ENCODE results near the gene RELB.

DNA sequence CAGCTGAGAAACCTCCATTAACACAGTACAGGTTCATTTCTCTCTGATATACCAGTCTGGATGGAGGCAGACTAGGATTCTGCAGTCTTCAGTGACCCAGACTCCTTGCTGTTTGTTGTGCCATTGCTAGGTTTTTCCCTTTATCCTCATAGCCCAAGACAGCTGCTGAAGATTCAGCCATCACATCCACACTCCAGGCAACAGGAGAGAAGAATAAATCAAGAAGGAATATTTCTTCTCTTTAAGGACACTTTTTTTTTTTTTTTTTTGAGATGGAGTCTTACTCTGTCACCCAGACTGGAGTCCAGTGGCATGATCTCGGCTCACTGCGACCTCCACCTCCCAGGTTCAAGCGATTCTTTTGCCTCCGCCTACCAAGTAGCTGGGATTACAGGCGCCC, 31.8 kb upstream of the RELB start:
- TF ChIP-seq, protein P1, sequence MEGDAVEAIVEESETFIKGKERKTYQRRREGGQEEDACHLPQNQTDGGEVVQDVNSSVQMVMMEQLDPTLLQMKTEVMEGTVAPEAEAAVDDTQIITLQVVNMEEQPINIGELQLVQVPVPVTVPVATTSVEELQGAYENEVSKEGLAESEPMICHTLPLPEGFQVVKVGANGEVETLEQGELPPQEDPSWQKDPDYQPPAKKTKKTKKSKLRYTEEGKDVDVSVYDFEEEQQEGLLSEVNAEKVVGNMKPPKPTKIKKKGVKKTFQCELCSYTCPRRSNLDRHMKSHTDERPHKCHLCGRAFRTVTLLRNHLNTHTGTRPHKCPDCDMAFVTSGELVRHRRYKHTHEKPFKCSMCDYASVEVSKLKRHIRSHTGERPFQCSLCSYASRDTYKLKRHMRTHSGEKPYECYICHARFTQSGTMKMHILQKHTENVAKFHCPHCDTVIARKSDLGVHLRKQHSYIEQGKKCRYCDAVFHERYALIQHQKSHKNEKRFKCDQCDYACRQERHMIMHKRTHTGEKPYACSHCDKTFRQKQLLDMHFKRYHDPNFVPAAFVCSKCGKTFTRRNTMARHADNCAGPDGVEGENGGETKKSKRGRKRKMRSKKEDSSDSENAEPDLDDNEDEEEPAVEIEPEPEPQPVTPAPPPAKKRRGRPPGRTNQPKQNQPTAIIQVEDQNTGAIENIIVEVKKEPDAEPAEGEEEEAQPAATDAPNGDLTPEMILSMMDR (IDR thresholded peaks at IDR 0.05), result no peak
- no peak for TF ChIP-seq POLR2A (IDR thresholded peaks at IDR 0.05)

All from gastroesophageal sphincter (tissue), 3 donors.